Activated CD4-positive, alpha-beta T cell treated with anti-CD3 and anti-CD28 coated beads for 1 hour (primary cell): ENCODE data around the gene ABCC8.

Source experiments
- DNase-seq: peaks from one replicate; pipeline ENCODE4 v3.0.0-alpha.2; 2020

The ABCC8 gene

DNA sequence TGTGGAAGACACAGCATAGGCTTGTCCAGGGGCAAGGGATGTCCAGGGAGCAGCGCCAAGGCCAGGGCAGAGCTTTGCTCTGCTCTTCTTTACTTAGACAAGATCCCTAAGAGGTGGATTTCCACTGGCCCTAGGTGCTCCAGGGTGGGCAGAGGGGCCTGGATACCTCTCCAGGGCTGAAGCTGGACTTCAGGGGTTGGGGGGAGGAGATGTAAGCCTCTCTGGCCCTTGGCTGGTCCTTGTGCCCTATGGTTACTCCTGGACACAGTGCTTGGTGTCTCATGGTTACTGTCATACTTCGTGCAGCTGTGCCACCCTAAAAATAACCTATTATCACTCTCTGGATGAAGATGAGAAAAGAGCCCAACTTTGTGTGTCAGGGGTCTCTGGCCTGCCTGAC lies 75.3 kb downstream of the ABCC8 start:
- DNase-seq, result no peak

- DNase-seq, result no peak
Observed at GRCh38 chr11:17400048-17400775, 76.4 kb downstream of the ABCC8 start.

- no peak for DNase-seq
Observed at GRCh38 chr11:17399236-17399635, 77.4 kb downstream of the ABCC8 start.

DNA sequence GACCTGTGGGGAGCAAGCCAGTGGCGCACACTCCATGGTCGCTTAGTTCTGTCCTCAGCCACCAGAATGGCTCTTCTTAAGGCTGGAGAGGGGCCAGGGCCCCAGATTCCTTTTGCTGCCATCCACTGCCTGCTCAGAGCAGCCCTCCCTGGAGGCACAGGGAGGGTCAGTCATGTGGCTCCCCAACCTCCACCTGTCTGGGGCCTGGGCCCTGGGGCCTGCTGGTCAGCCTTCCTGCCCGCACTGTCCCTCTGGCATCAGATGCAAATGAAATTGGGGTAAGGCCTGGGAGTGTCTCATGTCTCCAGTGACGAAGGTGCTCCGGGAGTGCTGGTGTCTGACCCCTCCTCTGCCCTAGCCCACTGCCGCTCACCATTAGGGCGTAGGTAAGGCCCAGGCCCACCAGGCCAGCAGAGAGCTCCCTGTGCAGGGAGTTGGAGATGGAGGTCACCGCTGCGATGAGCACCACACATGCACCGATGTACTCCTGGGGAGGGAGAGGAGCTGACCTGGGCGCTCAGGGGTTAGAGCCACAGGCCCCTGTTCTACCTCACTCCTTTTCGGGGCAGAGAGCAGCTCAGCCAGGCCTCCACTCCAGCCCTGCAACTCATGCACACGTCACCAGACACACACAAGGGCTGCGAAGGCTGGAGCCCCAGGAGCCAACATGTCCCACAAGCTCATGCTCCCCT lies 79.2 kb downstream of the ABCC8 start:
- DNase-seq, result no peak

GRCh38 chr11:17396598-17397310 lies 79.9 kb downstream of the ABCC8 start:
- DNase-seq, result no peak

DNA sequence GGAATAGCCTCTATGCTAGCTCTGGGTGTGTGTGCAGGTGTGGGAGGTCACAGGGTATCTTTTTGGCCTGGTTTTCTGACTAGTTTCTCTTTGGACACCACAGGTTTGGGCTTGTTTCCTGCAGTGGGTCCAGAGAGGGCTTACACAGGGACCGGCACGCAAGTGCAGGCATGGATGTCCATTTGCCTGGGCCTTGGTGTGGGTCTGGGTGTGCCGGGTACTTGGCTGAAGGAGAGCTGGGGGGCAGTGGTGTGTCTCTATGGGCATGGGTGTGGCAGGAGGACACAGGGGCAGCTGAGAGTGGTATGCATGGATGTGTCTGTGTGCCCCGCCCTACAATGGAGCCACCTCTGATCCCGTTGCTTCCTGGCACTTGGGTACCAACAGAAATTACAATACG lies 80.7 kb downstream of the ABCC8 start:
- DNase-seq, result no peak

DNA sequence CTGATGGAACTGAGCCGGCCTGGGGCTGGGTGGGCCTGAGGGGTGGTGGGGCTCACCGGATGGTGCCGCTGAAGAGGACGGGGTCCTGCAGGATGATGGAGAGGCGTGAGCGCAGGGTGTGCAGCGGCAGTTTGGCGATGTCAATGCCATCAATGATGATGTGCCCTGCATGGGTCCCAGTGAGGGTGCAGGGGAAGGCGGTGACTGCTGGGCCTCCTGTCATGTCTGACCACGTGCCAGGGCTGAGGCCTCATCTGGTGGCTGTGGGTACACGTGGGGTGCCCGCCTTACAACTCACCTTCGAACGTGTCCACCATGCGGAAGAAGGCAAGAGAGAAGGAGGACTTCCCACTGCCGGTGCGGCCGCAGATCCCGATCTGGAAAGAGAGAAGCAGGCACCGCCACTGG lies 81.1 kb downstream of the ABCC8 start:
- no peak for DNase-seq

DNA sequence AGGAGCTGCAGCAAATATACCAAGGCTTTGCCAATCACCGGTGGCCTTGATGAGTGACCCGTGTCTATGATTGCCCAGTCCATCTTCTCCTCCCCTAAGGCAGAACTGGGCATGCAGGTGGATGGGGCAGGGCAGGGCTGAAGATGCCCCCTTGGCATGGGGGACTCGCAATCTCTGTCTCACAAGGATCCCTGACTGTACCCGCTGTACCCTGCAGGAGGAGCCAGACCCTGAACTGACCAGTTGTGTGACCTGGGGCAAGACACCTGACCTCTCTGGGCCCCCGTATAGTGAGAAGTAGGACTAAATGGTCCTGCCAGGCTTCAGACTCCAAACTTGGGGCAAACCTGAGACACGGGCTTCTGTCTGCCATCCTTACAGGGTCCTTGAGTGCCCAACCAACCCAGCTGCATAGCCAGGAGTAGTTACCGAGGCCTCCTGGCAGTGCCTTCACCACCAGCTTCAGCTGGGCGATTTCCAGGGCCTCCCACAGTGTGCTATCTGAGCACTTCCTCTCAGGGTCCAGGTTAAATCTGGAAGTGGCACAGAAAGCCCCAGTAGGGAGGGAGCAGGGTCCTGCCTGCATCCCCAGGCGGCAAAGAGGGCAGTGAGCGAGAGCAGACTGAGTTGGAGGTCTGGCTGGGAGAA lies 81.8 kb downstream of the ABCC8 start:
- DNase-seq, result no peak

GRCh38 chr11:17393472-17393871 lies 83.2 kb downstream of the ABCC8 start:
- no peak for DNase-seq

DNA sequence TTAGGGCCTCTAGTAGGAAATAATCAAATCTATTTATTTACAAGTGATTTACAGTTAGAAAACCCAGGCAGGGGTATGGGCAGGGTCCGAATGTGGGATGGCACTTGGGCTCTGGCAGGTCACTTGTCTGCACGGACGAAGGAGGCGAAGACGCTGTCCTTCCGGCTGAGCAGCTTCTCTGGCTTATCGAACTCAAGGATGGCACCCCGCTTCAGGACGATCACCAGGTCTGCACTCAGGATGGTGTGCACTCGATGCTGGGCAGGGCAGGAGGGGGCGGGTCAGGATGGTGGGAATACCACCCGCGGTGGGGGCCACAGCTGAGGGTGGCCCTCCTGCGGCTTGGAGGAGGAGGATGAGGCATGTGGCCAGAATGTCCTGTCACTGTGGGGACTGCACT lies 83.8 kb downstream of the ABCC8 start:
- no peak for DNase-seq

GRCh38 chr11:17391493-17392355 lies 84.9 kb downstream of the ABCC8 start:
- DNase-seq, result no peak

- DNase-seq, result no peak
Observed at GRCh38 chr11:17389957-17390649, 86.5 kb downstream of the ABCC8 start.

GRCh38 chr11:17389211-17389956 lies 87.3 kb downstream of the ABCC8 start:
- DNase-seq, result peak; percentile 69

GRCh38 chr11:17388609-17389210 lies 87.9 kb downstream of the ABCC8 start, which contains the start of gene KCNJ11:
TSS of gene KCNJ11 (minus strand) at chr11:17388659. CDS start at chr11:17388091, 568 bp downstream.
- DNase-seq, result no peak

- DNase-seq, result no peak
Observed at GRCh38 chr11:17387811-17388210, 88.8 kb downstream of the ABCC8 start.

DNA sequence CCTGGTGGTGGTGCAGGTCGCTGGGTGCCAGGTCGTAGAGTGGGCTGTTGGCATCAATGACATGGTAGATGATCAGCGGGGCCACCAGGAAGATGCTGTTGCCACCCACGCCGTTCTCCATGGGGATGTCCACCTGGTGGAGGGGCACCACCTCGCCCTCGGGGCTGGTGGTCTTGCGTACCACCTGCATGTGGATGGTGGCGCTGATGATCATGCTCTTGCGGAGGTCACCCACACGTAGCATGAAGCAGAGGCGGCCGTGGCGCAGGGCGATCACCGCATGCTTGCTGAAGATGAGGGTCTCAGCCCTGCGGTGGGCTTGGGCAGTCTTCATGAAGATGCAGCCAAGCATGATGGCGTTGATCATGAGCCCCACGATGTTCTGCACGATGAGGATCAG lies 89.4 kb downstream of the ABCC8 start:
- no peak for DNase-seq

DNA sequence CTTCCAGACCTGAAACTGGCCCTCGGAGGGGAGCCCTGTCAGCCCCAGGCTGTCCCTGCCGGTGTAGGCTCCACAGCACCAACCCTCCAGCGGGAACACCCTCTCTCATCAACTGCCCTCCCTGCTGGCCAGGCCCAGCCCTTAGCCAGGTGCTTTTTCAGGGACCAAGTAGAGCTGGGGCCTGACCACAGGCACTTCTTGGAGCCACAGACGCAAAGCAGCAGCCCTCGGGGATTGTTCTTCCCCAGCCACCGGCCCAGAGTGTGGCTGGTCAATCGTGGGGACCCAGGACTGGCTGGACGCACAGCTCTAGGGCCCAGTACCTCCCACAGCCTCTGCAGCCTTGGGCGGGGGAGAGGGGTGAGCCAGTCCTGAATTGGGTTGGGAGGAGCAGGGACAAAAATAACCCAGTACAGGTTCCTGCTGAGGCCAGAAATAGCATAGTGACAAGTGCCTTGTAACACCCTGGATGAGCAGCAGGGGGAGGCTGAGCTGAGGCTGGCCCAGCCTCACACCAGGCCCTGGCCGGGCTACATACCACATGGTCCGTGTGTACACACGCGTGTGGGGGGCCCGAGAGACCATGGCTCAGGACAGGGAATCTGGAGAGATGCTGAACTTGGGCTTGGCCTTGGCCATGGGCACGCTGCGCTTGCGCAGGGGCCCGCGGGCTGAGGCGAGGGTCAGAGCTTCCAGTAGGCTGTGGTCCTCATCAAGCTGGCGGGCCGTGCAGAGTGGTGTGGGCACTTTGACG lies 90.1 kb downstream of the ABCC8 start:
- DNase-seq, result no peak

DNA sequence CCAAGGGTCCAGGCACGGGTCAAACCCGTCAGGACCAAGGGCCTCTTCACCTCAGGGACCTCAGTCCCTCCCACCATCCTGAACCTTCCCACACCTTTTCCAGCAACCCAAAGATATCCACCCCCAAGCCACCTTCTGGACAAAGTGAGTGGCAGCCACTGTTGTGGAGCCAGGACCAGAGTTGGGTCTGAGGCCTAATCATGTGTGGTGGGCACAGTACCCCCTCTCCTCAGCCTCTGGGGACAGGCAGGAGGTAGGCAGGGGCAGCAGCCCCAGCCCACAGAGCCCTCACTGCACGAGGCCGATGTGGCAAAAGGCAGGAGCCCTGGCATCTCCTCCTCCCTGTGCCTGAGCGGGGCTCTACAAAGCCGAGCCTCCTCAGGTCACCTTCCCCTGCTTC lies 90.7 kb downstream of the ABCC8 start:
- no peak for DNase-seq

DNA sequence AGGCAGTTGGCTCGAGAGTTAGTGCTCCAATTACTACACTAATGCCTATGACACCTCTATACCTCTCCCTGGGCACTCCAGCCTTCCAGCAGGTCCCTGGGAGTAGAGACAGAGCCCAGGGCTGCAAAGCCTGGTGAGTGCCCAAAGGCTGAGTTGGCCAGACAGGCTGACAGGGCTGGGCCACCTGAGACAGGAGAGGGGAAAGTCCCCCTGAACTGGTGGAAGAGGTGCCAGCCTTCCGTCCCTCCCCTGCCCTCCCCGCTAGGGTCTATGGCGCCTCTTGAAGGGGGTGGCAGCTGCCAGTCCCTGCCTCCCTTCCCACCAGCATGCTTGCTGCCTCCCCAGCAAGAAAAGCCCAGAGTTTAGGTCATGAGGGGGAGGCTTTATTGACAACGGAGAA lies 91.2 kb downstream of the ABCC8 start:
- DNase-seq, result no peak

- peak; percentile 66 for DNase-seq
Observed at GRCh38 chr11:17384002-17384511, 92.6 kb downstream of the ABCC8 start.
